OCI-LY1 (cell line): ENCODE data around the gene AGFG1.

ENCODE experiments used
- EZH2 ChIP-seq: fragments of 200-600 bp; sonication (generic), shearing (Covaris generic); IDR thresholded peaks from 2 replicates; pipeline ENCODE4 v1.8.0; 2017; ENCODE audit warnings: borderline replicate concordance, mixed run types, mild to moderate bottlenecking, antibody characterized with exemption, low read length, moderate library complexity, mixed read lengths
- TF ChIP-seq, protein P1 (sequence below): fragments of 200-600 bp; sonication (generic), shearing (Covaris generic); IDR thresholded peaks from 2 replicates; pipeline ENCODE4 v1.5.1; 2017; ENCODE audit warnings: mild to moderate bottlenecking, antibody characterized with exemption, low read length, moderate library complexity, mixed read lengths

DNA sequence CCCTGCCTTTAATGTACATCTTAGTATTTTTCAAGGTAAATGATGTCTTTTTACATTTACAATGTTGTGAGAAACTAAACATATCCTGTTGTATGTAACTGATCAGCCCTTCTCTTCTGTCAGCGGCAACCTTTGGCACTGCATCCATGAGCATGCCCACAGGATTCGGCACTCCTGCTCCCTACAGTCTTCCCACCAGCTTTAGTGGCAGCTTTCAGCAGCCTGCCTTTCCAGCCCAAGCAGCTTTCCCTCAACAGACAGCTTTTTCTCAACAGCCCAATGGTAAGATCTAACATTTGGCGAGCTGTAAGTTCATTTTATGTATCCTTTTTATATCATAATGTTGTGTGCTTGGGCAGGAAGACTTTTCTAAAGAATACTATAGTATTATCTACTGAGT lies 79.9 kb downstream of the AGFG1 start:
- TF ChIP-seq, protein P1, sequence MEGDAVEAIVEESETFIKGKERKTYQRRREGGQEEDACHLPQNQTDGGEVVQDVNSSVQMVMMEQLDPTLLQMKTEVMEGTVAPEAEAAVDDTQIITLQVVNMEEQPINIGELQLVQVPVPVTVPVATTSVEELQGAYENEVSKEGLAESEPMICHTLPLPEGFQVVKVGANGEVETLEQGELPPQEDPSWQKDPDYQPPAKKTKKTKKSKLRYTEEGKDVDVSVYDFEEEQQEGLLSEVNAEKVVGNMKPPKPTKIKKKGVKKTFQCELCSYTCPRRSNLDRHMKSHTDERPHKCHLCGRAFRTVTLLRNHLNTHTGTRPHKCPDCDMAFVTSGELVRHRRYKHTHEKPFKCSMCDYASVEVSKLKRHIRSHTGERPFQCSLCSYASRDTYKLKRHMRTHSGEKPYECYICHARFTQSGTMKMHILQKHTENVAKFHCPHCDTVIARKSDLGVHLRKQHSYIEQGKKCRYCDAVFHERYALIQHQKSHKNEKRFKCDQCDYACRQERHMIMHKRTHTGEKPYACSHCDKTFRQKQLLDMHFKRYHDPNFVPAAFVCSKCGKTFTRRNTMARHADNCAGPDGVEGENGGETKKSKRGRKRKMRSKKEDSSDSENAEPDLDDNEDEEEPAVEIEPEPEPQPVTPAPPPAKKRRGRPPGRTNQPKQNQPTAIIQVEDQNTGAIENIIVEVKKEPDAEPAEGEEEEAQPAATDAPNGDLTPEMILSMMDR = no peak
- TF ChIP-seq EZH2 = no peak
